C1 segment of cervical spinal cord (tissue), 14 donors: ENCODE measurements around the gene PTPRB.

Experiments
- DNase-seq, 14 donors: peaks; one replicate each; lab custom pipeline; 2025; lab: John Stamatoyannopoulos, UW

Gene PTPRB

GRCh38 chr12:70637303-70638085, at the start of gene PTPRB:
Gene PTPRB (minus strand): TSS chr12:70637429. CDS start chr12:70637395, 34 bp downstream.
- DNase-seq = no peak

- no peak for DNase-seq
Measured at GRCh38 chr12:70686907-70687306, 49.7 kb upstream of the PTPRB start.

GRCh38 chr12:70686299-70686698, 49.1 kb upstream of the PTPRB start:
- no peak for DNase-seq

GRCh38 chr12:70683976-70684375, 46.7 kb upstream of the PTPRB start:
- DNase-seq = no peak

DNA sequence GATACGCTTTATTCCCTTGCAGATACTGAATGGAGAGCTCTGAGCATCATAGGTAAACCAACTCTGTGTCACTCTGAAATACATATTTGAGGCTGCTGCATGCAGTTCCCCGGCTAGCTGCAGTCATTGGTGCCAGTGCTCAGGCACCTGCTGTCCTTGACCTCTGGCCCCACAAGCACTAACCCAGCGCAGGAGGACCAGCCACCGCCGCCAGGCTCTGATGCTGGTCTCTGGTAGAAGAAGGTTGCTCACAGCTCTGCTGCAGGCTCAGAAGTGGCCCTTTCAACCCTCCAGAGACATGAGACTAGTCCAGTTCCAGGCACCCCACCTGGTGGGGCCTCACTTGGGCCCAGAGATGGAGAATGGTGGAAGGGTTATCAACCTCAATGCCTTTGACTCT, 34.5 kb upstream of the PTPRB start:
- DNase-seq = no peak

DNA sequence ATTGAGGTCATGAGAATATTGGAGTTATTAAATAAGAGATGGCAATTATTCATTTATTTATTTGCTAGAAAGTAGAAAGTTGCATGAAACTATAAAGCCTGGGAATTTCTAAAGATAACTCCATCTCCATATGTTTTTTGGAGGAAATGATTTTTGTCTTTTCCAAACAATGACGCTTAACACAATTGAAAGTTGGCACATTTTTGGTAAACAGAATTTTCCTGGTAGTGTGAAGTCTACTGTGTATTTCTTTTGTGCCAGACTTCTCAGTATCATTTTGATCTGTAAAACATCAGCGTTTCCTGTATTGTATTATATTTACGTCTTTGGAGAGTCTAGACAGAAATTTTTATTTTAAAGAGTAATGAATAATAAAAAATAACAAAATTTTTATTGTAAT, 33.7 kb upstream of the PTPRB start:
- DNase-seq = no peak

DNA sequence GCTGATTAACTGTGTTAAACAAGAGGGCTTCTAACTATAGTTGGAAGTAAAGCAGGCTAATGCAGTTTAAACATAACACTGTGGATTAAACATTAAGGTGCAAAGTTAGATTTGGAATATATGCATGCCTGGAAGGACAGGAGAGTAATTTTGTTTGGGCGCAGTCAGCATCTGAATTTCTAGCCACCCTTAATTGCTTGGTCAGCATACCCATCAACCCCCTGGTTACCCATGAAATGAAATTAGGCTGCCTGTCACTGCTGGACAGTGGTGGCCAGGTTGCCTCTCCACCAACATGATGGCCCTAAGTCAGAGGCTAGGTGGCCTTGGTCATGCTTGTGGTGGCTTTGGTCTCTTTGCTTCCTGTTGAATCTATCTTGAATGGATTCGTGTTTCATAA, 30.0 kb upstream of the PTPRB start:
- DNase-seq = no peak

- DNase-seq = no peak
Measured at GRCh38 chr12:70666364-70666763, 29.1 kb upstream of the PTPRB start.

- DNase-seq = peak in 3 of 14 donors; percentile 8 to 15 (median 14)
Measured at GRCh38 chr12:70664465-70664881, 27.2 kb upstream of the PTPRB start.

- DNase-seq = no peak
Measured at GRCh38 chr12:70663838-70664237, 26.6 kb upstream of the PTPRB start.

GRCh38 chr12:70661466-70662161, 24.4 kb upstream of the PTPRB start:
- no peak for DNase-seq

DNA sequence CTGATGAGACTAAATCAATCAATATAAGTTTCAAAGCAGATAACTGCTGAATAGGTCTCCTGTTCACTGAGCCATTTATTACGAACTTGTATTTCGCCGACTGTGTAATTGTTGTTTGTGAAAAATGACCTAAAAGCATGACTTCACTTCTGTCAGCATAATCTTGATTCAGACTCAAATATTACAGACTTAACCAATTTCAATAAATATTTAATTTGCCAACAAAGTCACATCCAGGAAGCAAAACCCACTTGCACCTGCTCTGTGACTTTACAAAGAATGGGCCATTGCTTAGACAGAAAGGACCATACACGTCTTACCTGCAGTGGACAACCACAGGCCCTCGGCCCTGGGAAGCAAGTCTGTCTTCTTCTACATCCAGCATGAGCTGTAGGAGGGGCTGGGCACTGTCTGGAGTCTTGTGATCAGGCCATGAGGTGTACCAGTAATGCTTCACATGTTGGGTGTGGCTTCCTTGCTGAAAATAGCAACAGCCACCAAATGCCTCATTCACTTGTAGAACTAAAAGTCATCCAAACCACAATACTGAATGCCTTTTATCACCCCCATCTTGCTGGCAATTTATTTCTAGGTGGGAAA, 23.5 kb upstream of the PTPRB start:
- DNase-seq = no peak

GRCh38 chr12:70660002-70660604, 22.9 kb upstream of the PTPRB start:
- no peak for DNase-seq

DNA sequence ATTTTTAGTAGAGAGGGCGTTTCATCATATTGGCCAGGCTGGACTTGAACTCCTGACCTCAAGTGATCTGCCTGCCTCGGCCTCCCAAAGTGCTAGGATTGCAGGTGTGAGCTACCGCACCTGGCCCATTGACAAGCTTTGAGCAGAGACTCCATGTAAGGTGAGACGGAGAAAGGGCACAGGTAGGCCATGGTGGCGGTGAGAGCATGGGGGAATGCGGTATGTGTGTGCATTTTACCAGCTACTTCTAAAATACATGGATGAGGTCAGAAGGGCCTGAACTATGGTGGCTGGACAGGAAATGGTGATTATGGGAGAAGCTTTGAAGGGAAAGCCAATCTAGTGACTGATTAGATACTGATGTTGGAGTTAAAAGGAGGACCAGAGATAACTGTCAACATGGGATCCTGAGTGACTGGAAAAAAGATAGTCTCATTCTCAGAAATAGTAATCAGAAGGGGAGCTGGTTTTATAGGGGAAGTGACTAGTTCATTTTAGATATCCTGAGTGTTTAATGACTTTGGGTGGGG, 21.9 kb upstream of the PTPRB start:
- no peak for DNase-seq

DNA sequence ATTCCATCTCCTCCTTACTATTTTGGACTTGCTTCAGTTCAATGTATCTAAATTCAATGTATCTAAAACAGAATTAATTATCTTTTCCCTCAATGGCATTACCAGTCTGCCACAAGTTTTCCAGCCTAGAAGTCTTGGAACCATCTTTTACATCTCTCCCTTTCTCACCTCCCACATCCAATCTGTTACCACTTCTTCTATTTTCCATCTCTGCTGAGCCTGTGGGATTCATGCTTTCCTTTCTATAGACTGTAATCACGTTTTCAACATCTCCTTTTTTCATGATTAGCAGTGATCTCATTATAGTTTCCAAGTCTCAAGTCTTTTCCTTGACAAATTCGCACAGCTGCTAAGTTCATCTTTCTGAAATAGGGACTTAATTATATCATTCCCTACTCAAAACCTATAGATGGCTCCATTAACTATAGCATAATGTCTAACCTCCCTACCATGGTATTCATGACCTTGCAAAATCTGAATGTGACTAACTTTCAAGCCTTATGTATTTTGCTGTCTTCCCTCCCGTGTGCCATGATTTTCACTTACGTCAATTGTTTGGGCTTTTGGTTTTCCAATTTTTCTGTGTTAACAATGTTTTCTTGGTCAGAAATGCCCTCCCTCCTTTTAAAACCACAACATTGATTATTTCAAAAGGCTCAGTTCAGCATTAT, 20.5 kb upstream of the PTPRB start:
- DNase-seq = no peak

GRCh38 chr12:70652451-70652850, 15.2 kb upstream of the PTPRB start:
- DNase-seq = no peak

- peak in 1 of 14 donors; percentile 16 for DNase-seq
Measured at GRCh38 chr12:70648831-70649230, 11.6 kb upstream of the PTPRB start.

GRCh38 chr12:70648191-70648590, 11.0 kb upstream of the PTPRB start:
- no peak for DNase-seq

DNA sequence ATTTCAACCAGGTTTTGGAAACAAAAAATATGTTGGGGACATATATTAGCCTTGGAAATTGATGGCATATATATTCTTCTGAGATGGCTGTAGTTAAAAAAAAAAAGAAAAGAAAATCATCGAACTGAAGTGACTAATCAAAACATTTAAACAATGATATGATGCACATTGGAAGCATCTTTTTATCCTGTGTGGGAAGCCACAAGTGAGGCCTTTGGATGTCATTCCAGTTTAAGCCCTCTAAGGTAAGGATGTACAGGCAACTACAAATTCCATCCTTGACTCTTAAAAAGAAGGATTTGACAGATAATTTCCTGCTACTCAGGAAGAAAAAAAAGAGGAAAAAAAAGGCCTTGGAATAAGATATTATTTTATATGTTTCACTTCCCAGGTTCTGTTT, 9.6 kb upstream of the PTPRB start:
- no peak for DNase-seq

- DNase-seq = no peak
Measured at GRCh38 chr12:70645494-70646317, 8.5 kb upstream of the PTPRB start.

- no peak for DNase-seq
Measured at GRCh38 chr12:70644861-70645260, 7.6 kb upstream of the PTPRB start.
